ENCODE data around the gene IL18BP.

IL18BP gene

DNA sequence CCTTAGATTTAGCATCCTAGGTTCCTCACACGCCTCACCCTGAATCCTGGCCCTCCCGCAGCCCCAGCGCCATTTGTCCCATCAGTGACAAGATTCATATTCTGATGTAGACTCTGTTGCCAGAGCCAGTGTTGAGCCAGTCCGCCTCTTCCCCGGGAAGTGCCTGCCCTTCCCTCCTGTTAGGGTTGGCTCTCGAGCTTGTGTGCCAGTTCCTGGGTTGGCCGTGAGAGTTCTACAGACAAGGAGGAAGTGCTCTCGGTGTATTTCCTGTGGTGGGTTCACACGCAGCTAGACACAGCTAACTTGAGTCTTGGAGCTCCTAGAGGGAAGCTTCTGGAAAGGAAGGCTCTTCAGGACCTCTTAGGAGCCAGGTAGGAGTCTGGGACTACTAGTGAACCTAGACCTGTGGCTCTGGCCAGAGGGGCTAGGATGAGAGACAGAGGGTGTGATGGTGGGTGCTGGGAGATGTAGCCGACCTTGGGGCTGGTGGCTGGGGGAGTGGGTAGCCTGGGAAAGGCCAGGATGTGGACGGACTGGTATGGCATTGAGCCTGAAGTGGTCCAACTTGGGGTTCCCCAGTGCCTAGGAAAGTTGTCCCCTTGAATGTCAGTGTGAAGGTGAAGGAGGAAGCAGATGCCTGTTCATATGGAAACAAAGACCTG is at the start of gene IL18BP:
TSS of gene IL18BP (plus strand) at position 261 of the 662 bp plus-strand sequence. CDS start 1,076 bp downstream, outside the sequence.
- DNase-seq (ENCODE audit: low read depth): peak; percentile 11

DNA sequence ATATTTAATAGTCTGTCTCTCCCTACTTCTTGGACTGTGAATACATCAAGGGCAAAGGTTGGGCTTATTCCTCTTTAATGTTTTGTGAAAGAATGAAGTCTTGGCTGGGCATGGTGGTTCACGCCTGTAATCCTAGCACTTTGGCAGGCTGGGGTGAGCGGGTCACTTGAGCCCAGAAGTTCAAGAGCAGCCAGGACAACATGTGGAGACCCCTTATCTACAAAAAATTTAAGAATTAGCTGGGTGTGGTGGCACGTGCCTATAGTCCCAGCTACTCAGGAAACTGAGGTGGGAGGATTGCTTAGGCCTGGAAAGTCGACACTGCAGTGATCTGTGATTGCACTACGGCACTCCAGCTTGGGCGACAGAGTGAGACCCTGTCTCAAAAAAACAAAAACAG is 49.7 kb upstream of the IL18BP start:
- DNase-seq (ENCODE audit: low read depth): no peak

DNA sequence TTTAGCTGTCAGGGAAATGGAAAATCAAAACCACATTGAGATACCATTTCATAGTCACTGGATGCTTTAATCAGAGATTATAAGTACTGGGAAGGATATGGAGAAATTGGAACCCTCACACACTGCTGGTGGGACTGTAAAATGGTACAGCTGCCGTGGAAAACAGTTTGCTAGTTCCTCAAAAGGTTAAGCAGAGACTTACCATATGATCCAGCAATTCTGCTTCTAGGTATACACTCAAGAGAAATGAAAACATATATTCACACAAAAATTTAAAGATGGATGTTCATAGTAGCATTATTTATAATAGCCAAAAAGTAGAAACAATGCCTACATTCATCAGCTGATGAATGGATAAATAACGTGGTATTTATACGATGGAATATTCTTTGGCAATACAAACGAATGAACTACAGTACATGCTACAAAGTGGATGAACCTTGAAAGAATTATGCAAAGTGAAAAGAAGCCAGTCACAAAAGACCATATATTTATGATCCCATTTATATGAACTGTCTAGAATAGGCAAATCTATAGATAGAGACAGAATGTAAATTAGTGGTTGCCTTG is 46.9 kb upstream of the IL18BP start:
- DNase-seq (ENCODE audit: low read depth): no peak

DNA sequence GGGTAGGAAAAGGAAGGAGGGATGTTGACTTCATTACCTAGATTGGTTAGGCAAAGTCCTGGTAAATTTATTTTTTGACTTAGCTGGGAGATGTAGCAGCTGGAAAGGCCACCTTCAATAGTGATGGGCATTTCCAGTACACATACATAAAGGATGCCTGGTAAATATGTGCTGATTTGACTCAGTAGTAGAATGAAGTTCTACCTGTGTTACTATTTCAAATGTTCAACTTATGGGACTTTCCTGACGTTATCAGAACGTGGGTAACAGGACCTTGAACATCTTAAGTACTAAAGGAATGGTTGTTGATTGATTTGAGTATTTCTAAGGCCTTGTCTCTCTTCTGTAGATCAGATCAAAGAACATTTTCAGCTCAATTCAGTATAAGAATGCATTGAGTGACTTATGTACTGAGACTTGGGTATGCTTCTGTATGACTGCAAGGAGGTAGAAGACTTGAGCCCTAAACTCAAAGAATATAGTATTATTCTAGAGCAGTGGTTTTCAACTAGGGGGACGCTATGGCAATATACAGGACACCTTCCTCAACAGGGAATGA is 42.7 kb upstream of the IL18BP start:
- DNase-seq (ENCODE audit: low read depth): no peak

DNA sequence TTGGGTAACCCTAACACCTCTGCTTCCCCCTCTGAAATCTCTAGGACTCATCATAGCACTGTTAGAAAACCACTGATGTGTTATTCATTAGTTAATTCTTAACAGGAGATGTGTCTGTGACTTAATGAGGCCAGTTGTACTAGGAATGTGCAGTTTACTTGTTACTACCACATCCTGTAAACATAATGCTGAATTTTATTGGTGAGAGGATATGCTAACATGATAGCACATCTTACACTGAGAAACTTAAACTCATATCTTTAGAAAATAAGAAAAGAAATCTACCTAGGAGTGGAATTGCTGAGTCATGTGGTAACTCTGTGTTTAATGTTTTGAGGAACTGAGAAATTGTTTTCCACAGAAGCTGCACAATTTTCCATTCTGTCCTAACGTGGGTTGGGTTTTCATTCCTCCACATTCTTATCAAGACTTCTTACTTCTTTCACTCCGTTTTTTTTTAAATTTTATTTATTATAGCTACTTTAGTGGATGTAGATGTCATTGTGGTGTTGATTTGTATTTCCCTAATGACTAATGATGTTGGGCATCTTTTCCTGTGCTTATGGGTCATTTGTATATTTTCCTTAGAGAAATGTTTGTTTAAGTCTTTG is 36.2 kb upstream of the IL18BP start:
- no peak for DNase-seq (ENCODE audit: low read depth)

DNA sequence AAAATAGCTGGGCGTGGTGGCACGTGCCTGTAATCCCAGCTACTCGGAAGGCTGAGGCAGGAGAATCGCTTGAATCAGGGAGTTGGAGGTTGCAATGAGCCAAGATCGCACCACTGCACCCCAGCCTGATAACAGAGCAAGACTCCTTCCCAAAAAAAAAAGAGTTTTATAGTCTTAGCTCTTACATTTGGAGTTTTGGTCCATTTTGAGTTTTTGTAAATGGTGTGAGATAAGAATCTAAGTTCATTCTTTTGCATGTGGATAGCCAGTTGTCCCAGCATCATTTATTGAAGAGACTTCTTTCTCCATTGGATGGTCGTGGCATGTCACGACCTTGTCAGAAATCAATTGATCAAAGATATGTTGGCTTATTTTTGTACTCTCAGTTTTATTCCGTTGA is 35.2 kb upstream of the IL18BP start:
- DNase-seq (ENCODE audit: low read depth): no peak

DNA sequence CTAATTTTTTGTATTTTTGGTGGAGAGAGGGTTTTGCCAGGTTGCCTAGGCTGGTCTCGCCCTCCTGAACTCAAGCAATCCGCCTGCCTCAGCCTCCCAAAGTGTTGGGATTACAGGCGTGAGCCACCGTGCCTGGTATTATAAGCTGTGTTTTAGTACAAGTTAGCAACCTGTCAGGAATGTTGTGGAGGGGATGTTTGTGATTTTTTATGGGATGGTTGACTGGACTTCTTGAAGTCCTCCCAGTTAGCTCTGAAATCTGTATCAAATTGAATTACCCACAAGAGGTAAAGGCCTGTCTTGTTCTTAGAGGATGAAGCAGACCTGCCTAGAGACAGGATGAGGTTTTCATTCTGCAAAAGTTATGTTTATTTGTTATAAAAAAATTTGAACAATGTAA is 34.1 kb upstream of the IL18BP start:
- no peak for DNase-seq (ENCODE audit: low read depth)

DNA sequence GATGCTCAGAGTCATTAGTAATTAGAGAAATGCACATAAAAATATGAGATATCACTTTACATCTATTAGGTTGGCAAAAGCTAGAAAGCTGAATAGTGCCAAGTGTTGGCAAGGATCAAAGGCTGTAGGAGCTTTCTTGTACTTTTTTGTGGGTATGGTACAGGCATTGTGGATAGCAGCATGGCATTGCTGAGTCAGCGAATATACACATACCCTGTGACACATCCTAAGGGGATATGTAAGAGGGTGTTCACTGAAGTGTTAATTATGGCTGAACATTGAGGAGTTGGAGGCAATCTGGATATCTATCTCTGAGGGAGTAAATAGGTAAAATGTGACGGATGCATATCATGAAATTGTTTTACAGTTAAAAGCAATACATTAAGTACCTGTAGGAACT is 27.0 kb upstream of the IL18BP start:
- DNase-seq (ENCODE audit: low read depth): no peak

DNA sequence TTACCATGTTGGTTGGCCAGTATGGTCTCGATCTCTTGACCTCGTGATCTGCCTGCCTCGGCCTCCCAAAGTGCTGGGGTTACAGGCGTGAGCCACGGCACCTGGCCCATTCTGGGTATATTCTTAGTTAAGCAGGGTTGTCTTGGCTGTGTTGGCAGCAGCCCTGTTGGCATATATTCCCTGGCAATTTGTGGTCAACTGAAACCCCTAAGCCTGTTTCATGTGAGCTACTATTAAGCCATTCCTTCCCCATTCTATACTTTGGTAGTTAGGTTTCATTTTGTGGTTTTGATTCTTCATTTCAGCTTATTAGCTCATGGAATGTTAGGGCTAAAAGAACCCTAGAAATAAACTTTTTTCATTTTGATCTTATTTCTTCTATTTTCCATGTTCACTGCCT is 22.2 kb upstream of the IL18BP start:
- DNase-seq (ENCODE audit: low read depth): no peak

DNA sequence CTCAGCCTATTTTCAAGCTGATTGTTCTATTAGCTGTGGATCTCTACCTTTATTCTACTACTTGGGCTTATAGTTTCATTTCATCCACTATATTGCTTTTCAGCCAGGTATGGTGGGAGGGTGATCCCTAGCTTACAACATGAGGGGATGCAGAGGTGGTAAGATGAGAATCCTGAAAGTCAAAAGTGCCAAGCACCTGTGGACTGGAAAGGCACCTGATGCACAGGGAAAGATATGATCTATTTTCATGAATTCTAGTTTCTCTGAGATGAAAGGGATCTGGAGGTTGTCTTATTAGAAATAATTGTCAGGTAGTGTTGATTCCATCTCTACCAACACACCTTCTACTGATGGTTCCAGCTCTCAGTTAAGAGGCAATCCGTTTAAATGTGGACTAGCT is 21.6 kb upstream of the IL18BP start:
- DNase-seq (ENCODE audit: low read depth): no peak

DNA sequence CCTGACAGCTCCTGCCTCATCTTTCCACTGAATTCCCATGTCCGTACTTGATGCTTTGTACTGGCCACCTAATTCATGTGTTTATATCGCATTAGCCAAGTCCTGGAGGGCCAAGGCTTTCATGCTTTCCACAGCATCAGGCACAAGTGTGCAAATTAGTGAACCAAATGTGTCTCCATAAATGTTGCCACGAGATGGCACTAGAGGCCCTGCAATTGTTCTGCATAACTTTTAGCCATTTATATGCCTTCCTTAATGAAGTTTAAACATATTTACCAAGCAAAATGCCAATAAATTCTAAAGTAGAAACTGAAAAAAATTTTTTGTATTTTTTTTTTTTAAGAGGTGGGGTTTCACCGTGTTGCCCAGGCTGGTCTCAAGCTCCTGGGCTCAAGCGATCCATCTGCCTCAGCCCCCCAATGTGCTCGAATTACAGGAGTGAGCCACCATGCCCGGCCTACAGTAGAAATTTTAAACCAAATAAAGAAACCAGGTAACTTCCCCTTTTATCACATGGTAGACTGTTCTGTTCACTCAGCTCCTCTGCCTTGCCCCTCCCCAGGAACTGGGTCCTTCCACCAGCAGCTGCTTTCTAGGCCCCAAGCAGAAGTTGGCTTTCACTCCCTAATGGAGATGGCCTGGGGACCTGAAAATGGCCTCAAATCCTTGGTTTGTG is 20.8 kb upstream of the IL18BP start:
- peak; percentile 40 for DNase-seq (ENCODE audit: low read depth)

DNA sequence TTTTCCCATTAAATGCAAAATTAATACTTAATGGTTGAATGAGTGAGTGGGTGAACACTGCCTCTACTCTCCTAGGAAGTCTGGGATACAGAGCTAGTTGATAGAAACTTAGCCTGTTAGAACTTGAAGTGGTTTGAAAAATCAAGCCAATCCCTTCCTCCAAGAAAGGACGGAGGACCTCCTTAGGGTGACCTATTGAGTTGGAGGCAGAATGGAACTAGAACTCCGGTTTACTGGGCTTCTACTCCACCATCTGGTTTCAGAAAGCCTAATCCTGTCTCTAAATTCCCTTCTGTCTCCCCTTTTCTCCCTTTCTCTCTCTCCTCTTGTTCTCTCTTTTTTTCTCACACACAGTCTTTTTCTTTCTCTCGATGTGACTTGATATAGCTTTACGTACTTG is 19.6 kb upstream of the IL18BP start:
- DNase-seq (ENCODE audit: low read depth): no peak

DNA sequence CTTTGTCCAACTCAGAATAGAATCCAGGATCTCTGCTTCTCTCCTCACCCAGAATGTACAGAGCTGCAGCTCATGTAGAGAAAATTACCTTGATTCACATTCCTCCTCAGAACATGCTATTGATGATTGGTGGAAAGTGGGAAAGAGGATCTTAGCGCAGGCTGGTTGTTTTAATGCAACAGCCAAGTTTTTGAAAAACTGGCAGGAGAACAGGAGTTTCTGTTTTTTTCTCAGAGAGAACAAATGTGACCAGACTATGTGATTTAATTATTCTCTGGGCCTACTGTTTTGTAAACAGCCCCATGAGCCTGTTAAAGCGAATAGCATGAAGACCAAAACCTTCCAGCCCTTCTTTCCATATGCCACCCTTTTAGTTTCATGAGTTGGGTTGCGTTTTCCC is 19.1 kb upstream of the IL18BP start:
- no peak for DNase-seq (ENCODE audit: low read depth)

DNA sequence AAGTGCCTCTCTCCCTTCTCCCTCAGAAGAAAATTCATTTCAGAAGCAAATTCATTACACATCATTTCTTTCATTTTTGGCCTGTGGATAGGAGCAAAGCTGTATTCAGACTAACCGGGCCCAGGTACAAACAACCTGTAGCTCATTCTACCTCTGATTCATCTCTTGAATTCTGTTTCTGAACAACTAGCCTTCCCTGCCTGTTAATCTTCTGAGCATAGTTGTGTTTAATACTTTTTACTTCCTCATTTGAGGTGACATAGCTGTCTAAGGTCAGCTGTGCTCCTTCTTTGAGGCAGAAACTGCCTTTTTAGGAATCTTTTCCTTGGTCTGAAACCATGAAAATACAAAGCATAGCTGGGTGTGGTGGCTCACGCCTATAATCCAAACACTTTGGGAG is 12.6 kb upstream of the IL18BP start:
- no peak for DNase-seq (ENCODE audit: low read depth)

DNA sequence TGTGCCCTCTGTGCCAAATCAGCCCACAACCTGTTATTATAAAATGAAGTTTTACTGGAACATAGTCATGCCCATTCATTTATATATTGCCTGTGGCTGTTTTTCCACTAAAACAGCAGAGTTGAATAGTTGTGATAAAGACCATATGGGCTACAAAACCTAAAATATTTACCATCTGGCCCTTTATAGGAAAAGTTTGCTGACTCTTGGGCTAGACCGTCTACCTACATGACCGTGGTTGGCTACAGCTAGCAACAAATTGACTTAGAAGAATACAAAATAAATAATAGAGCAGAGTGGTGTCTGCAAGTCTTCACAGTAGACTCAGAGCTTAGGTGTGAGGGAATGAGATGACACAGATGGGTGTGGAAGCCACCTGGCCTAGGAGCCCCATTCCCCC is 11.2 kb upstream of the IL18BP start:
- no peak for DNase-seq (ENCODE audit: low read depth)

DNA sequence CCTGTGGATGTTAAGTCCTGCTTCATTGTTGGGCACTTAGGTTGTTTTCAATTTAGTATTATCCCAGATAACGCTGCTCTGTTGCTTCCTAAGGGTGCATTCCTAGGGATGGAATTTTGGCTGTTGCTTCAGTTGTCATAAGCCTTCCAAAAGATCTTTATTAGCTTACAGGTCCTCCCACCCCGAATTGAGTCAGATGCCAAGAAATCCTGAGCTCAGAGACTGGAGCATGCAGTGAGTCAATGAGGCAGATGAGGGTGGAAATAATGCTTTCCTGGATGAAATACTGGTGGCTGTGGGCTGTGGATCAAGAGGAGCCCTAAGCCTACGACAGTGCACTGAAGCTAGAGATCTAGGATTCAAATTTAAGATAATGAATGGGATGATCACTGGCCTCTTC is 10.7 kb upstream of the IL18BP start:
- no peak for DNase-seq (ENCODE audit: low read depth)

DNA sequence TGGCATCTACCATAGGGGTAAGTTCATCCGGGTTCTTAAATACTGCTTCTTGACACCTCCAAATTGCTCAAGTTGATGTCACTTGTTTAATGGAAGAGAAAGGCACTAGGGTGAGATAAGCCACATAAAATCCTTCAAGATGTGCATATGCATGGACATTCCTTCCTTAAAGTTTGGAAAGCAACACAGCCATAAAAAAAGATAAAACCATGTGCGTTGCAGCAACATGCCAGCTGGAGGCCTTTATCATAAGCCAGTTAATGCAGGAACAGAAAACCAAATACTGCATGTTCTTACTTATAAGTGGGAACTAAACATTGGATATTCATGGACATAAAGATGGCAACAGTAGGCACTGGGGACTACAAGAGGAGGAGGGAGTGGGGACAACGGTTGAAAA is 8.0 kb upstream of the IL18BP start:
- no peak for DNase-seq (ENCODE audit: low read depth)

DNA sequence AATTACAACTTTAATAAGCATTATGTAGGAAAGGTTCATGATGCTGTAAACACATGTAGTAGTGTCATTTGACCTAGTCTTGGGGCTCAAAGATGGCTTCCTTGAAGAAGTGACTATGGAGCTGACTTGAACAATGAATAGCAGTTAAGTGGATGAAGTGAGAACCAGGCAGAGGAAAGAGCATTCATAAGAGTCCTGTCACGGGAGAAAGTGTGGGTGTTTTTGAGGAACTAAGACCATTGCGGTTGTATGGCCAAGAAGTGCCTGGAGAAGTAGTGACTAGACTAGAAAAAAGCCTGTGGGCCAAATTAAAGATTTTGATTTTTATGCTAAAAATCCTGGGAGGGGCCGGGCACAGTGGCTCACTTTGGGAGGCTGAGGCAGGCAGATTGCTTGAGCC is 7.2 kb upstream of the IL18BP start:
- DNase-seq (ENCODE audit: low read depth): no peak

DNA sequence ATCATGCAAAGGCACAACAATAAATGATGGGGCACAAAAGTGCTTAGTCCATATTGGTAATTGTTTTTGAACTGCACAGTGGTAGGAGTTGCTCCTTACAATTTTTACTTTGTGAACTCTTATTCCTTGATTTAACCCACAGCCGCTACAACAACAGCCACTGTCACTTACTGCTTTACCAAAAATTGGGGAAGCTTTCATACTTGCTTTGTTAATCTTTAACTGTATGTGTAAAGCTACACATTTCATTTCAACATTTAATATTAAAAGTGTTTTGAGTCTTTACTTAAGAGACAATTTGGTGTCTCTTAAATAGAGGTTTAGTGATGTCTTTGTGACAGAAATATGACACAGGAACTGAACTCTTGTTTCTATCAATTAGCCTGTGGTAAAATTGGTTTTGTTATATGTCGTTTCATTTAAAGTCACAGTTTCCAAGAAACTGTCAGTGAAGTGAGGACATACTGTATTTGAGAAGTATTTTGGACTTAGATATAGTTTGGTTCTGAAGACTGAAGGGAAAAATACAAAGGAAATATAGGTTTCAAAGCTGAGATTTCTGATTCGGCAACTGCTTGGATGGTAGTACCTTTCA is 6.5 kb upstream of the IL18BP start:
- no peak for DNase-seq (ENCODE audit: low read depth)

DNA sequence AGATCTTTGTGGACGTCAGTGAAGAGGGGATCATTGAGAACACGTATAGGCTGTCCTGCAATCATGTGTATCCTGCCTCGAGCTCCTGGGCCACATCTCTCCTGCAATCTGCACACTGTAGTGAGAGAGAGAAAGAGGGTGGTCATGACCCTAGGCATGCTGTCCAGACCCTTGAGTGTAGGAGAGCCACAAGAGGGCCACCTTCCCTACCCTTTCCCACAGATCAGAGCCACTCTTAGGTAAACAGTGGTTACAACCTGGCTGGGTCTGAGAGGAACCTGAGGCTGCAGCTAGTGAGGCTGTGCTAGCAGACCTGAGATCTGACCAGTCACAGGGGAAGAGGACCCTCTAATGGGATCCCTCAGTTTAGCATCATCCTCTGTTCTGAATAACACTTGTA is 3.9 kb upstream of the IL18BP start:
- DNase-seq (ENCODE audit: low read depth): no peak

DNA sequence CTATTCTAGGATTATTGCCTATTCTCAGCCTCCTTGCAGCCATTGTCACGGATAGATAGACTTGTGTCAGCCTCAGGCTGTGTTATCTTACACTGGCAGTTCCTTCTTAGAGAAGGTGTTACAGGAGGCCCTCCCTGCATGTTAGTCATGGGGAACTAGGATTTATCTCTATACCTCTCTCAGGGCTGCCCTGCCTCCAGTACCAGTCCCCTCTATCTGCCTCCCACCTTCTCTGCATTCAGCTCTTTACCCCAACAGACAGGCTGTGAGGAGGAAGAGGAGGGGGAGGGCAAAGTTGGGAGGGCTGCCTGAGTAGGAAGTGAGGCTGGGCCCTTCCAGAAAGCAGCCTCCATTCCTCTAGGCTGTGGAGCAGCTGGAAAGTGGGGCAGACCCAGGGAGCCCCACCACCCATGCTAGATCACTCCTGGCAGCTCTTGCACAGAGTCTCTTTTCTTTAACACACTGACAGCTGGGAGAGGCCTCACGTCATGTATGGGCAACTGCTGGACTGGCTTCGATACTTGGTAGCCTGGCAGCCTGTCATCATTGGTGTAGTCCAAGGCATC is 2.9 kb upstream of the IL18BP start:
- no peak for DNase-seq (ENCODE audit: low read depth)

DNA sequence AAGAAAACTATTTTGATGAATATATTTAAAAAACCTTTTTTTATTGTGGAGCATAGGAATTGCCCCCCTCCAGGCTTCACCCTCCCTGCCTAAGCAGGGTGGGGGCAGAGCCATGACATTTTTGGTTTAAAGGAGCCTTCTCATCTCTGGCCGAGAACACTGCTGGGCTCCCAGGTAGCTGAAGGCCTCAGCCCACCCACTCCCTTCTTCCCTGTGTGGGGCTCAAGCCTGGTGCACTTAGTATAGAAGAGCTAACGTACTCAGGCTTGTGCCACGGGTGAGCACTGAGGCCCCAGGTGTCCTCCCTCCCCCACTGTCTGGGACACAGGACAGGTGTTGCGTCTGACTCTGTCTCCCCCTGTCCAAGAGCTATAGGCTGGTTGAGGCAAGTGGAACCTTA is 2.2 kb upstream of the IL18BP start:
- DNase-seq (ENCODE audit: low read depth): no peak
